PFSK-1 (cell line): ENCODE results near the gene KHDRBS1.

Source experiments
- FOXP2 ChIP-seq: optimal IDR thresholded peaks from 2 replicates; pipeline ENCODE3; 2011; ENCODE audit warnings: borderline replicate concordance, control low read depth, inconsistent platforms; ENCODE audit not compliant: insufficient read depth; ENCODE audit errors: extremely low read length, extremely low read depth
- POLR2AphosphoS5 ChIP-seq: IDR thresholded peaks from 2 replicates; pipeline ENCODE4 v1.6.1; 2012; ENCODE audit warnings: low read depth, mild to moderate bottlenecking, control low read depth, low read length, moderate library complexity
- REST ChIP-seq, 2 experiments: IDR thresholded peaks; 2 replicates each; pipeline versions ENCODE4 v1.6.1 to v1.8.0; 2011 to 2012; ENCODE audit warnings: low read depth in 2 of 2, low read length in 2 of 2, control low read depth in 1 of 2, inconsistent platforms in 1 of 2, mild to moderate bottlenecking in 1 of 2, moderate library complexity in 1 of 2; ENCODE audit not compliant: insufficient read depth in 1 of 2
- SIN3A ChIP-seq: IDR thresholded peaks from 2 replicates; pipeline ENCODE4 v1.6.1; 2012; ENCODE audit warnings: mild to moderate bottlenecking, low read length, moderate library complexity, borderline replicate concordance; ENCODE audit not compliant: insufficient read depth
- TAF1 ChIP-seq: IDR thresholded peaks from 2 replicates; pipeline ENCODE4 v1.6.1; 2012; ENCODE audit warnings: low read length, control low read depth, borderline replicate concordance; ENCODE audit not compliant: insufficient read depth

Gene KHDRBS1

DNA sequence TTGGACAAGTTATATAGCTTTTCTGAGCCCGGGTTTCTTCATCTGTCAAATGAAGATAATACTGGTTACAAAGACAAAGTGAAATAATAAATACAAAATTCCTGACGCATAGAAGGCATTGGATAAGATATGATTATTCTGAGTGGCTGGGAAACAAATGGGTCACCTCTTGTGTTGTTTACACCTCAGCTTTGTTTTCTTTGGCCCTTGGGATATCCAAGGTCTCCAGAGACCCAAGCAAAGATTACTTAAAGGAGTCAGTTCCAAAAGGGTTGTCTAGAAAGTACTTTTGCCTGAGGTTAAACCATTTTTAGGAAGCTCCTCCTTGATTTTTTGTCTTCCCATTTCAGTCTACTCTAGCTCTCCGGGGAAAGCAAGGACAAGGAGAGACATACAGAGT lies 9.7 kb downstream of the KHDRBS1 start:
- TF ChIP-seq TAF1 (no peak), POLR2AphosphoS5 (no peak), FOXP2 (no peak), SIN3A (no peak), REST (IDR thresholded peaks at IDR 0.05; ENCODE audit: insufficient read depth in 1 of 2, low read depth in 2 of 2, low read length in 2 of 2) (no peak)

GRCh38 chr1:32025515-32025914 lies 11.8 kb downstream of the KHDRBS1 start:
- no peak for TF ChIP-seq FOXP2
- TF ChIP-seq SIN3A = no peak
- TF ChIP-seq POLR2AphosphoS5 = no peak
- no peak for TF ChIP-seq REST (IDR thresholded peaks at IDR 0.05; ENCODE audit: insufficient read depth in 1 of 2, low read depth in 2 of 2, low read length in 2 of 2)
- TF ChIP-seq TAF1 = no peak

- no peak for TF ChIP-seq TAF1
- TF ChIP-seq POLR2AphosphoS5 = no peak
- no peak for TF ChIP-seq FOXP2
- TF ChIP-seq REST (IDR thresholded peaks at IDR 0.05; ENCODE audit: insufficient read depth in 1 of 2, low read depth in 2 of 2, low read length in 2 of 2) = no peak
- no peak for TF ChIP-seq SIN3A
Observed at GRCh38 chr1:32028746-32029145, 15.1 kb downstream of the KHDRBS1 start.

DNA sequence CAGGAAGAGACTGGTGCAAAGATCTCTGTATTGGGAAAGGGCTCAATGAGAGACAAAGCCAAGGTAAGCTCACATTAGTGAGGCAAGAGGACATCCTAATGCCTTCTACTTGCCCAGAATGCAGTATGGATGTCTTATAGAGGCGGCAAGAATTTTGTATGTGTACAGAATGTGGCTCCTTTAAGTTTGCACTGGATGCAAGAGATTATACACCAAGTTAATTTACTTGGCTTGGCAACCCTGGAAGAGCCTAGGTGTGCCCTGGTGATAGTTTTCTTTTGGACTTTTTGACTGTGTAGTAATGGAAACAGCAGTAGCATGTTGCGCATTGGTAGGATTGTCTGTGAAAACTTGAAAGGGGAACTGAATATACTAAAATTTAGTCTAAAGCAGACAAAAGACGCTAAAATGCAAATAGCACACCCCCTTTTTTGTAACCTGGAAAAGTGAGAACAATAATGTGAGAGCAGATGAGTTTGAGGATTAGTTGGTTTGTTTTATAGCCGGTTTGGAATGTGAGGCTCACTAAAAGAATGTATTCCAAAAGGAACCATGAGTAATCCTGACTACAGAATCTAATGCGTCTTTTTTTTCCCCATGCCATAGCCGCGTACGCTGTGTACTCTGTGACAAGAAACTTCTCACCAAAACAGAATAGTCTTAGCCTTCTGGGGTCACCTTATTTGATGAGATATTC lies 18.1 kb downstream of the KHDRBS1 start:
- TF ChIP-seq FOXP2 = no peak
- TF ChIP-seq REST (IDR thresholded peaks at IDR 0.05; ENCODE audit: insufficient read depth in 1 of 2, low read depth in 2 of 2, low read length in 2 of 2) = no peak
- no peak for TF ChIP-seq TAF1
- no peak for TF ChIP-seq POLR2AphosphoS5
- no peak for TF ChIP-seq SIN3A

GRCh38 chr1:32032275-32032615 lies 18.6 kb downstream of the KHDRBS1 start:
- TF ChIP-seq FOXP2 (no peak), SIN3A (no peak), REST (IDR thresholded peaks at IDR 0.05; ENCODE audit: insufficient read depth in 1 of 2, low read depth in 2 of 2, low read length in 2 of 2) (no peak), POLR2AphosphoS5 (no peak), TAF1 (no peak)
